GM12874 (cell line): ENCODE results near the gene TENM4.

ENCODE experiments used
- TF ChIP-seq, protein P1 (sequence below): IDR thresholded peaks from 2 replicates; pipeline ENCODE4 v1.5.1; 2011; ENCODE audit warnings: low read depth, mild to moderate bottlenecking, control low read depth, low read length, moderate library complexity; ENCODE audit not compliant: insufficient read depth

The TENM4 gene

DNA sequence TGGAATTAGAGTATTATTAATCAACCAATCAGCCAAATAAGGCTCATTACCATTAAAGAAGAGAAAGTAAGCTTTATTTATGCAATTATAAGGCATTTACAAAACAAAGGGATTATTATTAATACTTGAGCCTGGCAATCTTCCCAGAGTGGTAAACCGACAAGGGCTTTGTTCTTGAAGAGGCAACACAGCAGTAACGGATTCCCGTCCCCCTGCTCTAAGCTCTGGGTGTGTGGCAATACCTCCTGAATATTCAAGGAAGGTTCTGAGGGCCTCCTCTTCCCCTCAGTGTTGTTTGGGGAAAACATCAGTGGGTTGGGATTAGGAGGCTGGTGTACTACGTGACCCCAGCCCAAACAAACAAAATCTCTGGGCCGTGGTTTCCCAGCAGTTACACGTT, 176.5 kb downstream of the TENM4 start:
- TF ChIP-seq, protein P1, sequence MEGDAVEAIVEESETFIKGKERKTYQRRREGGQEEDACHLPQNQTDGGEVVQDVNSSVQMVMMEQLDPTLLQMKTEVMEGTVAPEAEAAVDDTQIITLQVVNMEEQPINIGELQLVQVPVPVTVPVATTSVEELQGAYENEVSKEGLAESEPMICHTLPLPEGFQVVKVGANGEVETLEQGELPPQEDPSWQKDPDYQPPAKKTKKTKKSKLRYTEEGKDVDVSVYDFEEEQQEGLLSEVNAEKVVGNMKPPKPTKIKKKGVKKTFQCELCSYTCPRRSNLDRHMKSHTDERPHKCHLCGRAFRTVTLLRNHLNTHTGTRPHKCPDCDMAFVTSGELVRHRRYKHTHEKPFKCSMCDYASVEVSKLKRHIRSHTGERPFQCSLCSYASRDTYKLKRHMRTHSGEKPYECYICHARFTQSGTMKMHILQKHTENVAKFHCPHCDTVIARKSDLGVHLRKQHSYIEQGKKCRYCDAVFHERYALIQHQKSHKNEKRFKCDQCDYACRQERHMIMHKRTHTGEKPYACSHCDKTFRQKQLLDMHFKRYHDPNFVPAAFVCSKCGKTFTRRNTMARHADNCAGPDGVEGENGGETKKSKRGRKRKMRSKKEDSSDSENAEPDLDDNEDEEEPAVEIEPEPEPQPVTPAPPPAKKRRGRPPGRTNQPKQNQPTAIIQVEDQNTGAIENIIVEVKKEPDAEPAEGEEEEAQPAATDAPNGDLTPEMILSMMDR, result no peak

DNA sequence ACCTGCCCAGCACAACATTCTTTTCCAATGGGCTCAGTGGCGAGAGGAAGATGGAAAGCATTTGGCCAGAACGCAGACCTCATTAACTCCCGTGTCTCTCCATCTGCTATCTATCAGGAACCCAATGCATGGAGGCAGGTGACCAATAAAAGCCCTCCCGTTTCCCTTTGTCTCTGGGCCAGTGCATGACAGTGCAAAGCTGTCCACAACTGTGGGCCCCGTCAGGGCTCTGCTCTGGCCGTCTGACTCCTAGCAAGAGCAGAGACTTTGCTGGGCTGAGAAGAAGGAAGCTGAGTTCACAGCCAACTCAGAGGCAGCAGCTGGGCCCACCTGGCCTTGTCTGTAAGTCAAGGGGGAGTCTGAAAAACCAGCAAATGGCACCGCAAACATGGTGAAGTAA, 177.8 kb downstream of the TENM4 start:
- TF ChIP-seq, protein P1, result no peak

DNA sequence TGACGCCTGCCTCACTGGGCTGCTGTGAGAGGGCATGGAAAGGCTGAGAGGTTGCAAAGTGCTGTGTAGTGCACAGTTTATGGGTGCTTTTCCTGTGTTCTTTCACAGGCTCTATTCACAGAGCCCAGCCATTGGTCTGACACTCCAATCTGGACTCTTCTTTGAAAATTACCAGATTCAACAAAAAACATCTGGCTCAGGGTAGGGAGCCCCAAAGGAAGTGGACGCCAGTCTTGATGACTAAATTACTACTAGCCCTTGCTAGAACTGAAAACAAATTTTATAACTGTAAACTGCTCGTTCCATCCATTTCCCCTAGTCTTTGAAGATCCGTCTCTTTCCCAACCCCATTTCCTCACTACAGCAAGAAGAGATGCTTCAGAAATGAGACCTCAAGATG, 178.6 kb downstream of the TENM4 start:
- TF ChIP-seq, protein P1, result no peak

DNA sequence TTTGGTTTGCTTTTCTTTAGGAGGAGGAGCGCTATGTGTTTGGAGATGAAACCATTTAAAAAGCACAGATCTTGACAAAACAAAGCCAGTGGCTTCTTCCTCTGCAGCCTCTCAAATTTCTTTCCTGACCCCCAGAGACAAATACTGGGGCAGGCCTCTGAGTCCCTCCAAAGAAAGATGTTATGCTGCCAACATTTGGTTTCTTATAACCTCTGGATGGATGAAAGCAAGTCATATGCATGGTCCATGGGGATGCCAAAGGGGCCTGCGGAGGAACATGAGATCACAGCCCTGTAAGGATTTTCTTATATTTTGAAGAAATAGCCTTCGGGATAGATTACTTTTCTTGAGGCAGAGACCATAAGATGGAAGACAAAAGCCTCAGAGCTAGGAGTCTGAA, 179.1 kb downstream of the TENM4 start:
- TF ChIP-seq, protein P1, result no peak

DNA sequence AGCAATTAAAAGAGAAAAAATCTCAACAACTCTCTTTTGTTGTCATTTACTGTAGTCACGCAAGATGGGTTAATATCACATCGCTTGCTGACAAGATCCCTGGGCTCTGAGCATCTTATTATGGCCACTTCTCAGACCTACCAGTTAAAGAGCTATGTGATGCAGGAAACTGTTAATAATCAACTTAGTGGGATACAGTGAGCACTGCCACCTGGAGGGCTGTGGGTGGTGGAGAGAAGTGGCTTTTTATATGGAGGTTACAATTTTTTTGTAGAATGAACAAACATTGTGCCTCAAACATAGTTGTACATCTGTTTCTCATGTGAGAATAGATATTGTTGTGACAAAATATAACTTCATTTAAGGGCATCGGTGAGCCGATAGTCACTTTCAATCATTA, 181.0 kb downstream of the TENM4 start:
- TF ChIP-seq, protein P1, result no peak

DNA sequence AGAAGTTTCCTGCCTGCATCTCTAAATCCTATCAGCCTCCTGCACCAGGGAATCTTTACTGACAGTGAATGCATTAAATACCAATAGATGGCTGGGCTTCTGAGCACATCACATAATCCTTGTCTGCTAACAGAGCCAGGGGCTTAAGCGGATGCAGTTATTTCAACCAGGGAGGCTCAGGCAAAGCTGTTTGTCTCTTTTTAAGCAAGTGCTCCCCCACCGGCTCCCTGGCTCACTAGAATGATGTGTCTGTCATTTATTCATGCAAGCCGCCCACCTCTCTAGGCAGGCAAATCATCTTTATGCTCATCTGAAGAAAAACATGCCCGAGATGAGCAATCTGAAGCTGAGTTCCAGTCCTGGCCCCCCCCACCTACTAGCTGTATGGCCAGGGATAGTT, 182.3 kb downstream of the TENM4 start:
- TF ChIP-seq, protein P1, result no peak

DNA sequence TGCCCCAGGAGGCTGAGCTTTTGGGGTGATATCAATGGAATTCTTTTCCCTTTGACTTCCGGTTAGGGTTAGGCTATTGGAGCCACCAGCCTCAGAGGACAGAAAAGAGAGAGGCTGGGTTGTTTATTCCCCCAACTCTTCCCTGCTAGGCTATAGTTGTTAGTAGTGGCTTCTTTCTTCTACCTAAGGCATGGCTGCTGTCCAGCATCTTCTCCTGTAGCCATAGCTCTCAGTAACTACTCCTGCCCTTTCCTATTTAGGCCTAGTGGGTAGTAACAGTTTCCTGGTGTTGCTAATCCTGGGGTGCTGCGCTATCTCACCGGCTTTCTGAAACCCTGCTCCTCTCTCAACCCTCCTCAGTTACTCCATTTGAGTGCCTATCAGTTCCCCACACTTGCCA, 184.9 kb downstream of the TENM4 start:
- TF ChIP-seq, protein P1, result no peak

DNA sequence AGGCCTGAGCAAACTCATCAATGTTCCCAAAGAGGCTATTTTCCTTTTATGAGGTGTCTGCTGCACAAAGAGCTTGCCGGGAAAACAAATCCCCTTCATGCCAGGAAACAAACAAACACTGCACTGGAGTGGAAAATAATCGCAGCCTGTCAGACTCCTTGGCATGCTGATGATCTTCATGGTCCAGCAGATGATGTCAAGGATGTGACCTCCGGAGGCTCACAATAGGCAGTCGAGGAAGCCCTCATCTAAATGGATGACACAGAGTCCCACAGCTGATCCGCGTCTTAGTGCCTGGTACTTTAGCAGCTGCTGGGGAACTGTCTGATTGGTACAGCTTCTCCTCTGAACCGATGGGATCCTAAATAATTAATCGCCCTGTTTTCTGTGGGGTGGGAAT, 187.6 kb downstream of the TENM4 start:
- TF ChIP-seq, protein P1, result no peak
